Naive B cell (primary cell): ENCODE data around the gene SCUBE2. TPM values are rescaled to one million over a fixed set of nuclear protein-coding genes. Genes with fewer than 3 reads are reported as not detected.

Experiments used
- ATAC-seq, 2 donors: fragments of 150-1000 bp; cut with Tn5 transposase; 2 replicates each; pipeline ENCODE4 v1.10.0; 2021; ENCODE audit warnings: low read depth in 2 of 2, mild to moderate bottlenecking in 2 of 2, moderate library complexity in 2 of 2
- DNase-seq: peaks from one replicate; pipeline ENCODE4 v3.0.0; 2022
- H3K27ac Mint-ChIP-seq, 6 donors: one replicate each; pipeline ENCODE4 v1.8.0; 2020 to 2022; ENCODE audit warnings: mild to moderate bottlenecking in 6 of 6, mixed read lengths in 6 of 6, moderate library complexity in 5 of 6, inconsistent platforms in 2 of 6
- H3K27me3 Mint-ChIP-seq, 3 donors: one replicate each; pipeline ENCODE4 v1.8.0; 2021 to 2022; ENCODE audit warnings: mixed read lengths in 3 of 3, mild to moderate bottlenecking in 1 of 3
- H3K36me3 Mint-ChIP-seq, 2 donors: one replicate each; pipeline ENCODE4 v1.8.0; 2020 to 2022; ENCODE audit warnings: mixed read lengths in 2 of 2, inconsistent platforms in 1 of 2, mild to moderate bottlenecking in 1 of 2
- H3K4me1 Mint-ChIP-seq, 3 donors: one replicate each; pipeline ENCODE4 v1.8.0; 2020 to 2022; ENCODE audit warnings: mixed read lengths in 3 of 3, inconsistent platforms in 1 of 3, mild to moderate bottlenecking in 1 of 3, moderate library complexity in 1 of 3
- H3K4me3 Mint-ChIP-seq, 8 donors: one replicate each; pipeline ENCODE4 v1.8.0; 2020 to 2022; ENCODE audit warnings: mild to moderate bottlenecking in 8 of 8, mixed read lengths in 8 of 8, moderate library complexity in 8 of 8, inconsistent platforms in 2 of 8
- H3K9me3 Mint-ChIP-seq, 7 donors: one replicate each; pipeline ENCODE4 v1.8.0; 2020 to 2022; ENCODE audit warnings: mixed read lengths in 7 of 7, mild to moderate bottlenecking in 5 of 7, inconsistent platforms in 2 of 7, moderate library complexity in 1 of 7
- polyA plus RNA-seq, 6 donors: library from polyadenylated mRNA; unstranded; fragments of 300-500 nt; fragmentation: Illumina TruSeq; gene quantifications; one replicate each; pipeline ENCODE4 v1.2.3, GENCODE V29; 2021; ENCODE audit warnings: low read depth in 6 of 6

SCUBE2 gene
- polyA plus RNA-seq, 6 donors from 2014 or later: not detected

- H3K9me3 Mint-ChIP-seq: no peaks in the 10 kb centered on the region
- H3K27me3 Mint-ChIP-seq: peaks cover 32 to 58% (median 54%) of the 10 kb centered on the region in 3 donors
- ATAC-seq (no peak), DNase-seq (no peak)
- H3K4me3 Mint-ChIP-seq: no peak overlapping the region
- peaks cover 0 to 4% (median 0%) of the 10 kb centered on the region in 3 donors for H3K4me1 Mint-ChIP-seq
- H3K27ac Mint-ChIP-seq: no peak overlapping the region
- peaks cover 0 to 4% of the 10 kb centered on the region in 2 donors for H3K36me3 Mint-ChIP-seq
Measured at GRCh38 chr11:9096427-9096826, 5.0 kb upstream of the SCUBE2 start.

DNA sequence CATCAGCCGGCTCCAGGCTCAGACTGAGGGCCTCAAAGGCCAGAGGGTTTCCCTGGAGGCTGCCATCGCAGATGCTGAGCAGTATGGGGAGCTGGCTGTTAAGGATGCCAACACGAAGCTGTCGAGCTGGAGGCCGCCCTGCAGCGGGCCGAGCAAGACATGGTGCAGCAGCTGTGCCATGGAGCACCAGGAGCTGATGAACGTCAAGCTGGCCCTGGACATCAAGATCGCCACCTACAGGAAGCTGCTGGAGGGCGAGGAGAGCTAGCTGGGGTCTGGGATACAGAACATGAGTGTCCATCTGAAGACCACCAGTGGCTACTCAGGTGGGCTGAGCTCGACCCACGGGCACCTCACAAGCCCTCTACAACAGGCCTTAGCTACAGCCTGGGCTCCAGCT is 4.0 kb upstream of the SCUBE2 start:
- Mint-ChIP-seq H3K4me3 (no peak overlapping the region), H3K36me3 (peaks cover 0 to 4% of the 10 kb centered on the region in 2 donors)
- no peak for ATAC-seq

GRCh38 chr11:9094420-9094819 is 3.0 kb upstream of the SCUBE2 start:
- peaks cover 36 to 64% (median 57%) of the 10 kb centered on the region in 3 donors for H3K27me3 Mint-ChIP-seq
- no peak for DNase-seq

More for the DNA sequence above, 4.0 kb upstream of the SCUBE2 start:
- DNase-seq: no peak
- Mint-ChIP-seq H3K27ac (no peak overlapping the region), H3K4me1 (peaks cover 0 to 8% (median 3%) of the 10 kb centered on the region in 3 donors), H3K27me3 (peaks cover 32 to 56% (median 53%) of the 10 kb centered on the region in 3 donors), H3K9me3 (no peaks in the 10 kb centered on the region)

DNA sequence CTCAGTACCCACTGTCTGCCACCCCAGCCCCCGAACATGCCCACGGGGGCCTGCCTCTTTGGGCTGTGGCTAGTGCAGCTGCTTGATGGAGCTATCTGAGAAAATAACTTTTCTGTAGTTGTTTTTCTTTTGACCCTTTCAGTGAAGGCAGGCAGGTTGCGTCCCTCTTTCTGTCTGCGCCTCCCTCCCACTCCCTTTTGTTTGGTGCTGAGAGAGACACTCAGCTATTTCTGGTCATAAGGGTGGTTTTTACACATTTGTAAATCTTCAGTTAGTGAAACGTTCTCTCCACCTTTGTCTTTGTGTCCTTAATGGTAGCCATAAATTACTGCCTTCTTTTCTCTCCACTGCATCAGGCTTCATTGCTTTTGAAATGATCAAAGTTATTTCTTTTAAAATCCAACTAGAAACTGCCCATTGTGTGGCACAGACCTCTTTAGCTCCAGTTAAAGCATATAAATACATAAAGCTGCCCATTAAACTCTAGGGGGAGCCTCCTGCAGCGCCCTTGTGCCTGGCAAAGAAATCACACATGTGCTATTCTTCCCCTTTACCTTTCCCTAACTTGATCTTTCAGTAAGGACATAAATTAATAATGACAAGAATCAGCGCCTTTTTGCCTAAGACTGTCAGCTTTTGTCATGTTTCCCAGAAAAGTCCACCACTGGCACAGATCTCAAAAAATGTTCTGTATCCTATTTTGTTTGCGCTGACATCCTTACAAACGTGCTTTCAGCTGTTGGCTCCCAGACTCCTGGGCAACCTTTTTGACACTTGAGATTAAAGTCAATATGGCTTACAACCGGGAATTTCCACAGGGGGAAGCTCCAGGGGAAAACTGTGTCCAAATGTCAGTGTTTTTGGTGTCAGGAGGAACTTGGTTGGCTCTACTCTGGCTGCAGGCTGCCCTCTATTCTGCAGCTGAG is 1.7 kb upstream of the SCUBE2 start:
- peaks cover 49 to 73% (median 70%) of the 10 kb centered on the region in 3 donors for H3K27me3 Mint-ChIP-seq
- no peaks in the 10 kb centered on the region for H3K9me3 Mint-ChIP-seq
- H3K36me3 Mint-ChIP-seq: peaks cover 0 to 4% of the 10 kb centered on the region in 2 donors
- H3K4me3 Mint-ChIP-seq: peak overlapping the region in 7 of 8 donors; percentile 23 to 83 (median 53)
- peaks cover 0 to 12% (median 5%) of the 10 kb centered on the region in 3 donors for H3K4me1 Mint-ChIP-seq
- DNase-seq: no peak
- no peak for ATAC-seq
- H3K27ac Mint-ChIP-seq: peak overlapping the region in 1 of 6 donors; percentile 27

More at GRCh38 chr11:9094420-9094819, 3.0 kb upstream of the SCUBE2 start:
- no peak overlapping the region for H3K4me3 Mint-ChIP-seq
- H3K36me3 Mint-ChIP-seq: peaks cover 0 to 4% of the 10 kb centered on the region in 2 donors
- H3K9me3 Mint-ChIP-seq: no peaks in the 10 kb centered on the region
- no peak for ATAC-seq
- H3K4me1 Mint-ChIP-seq: peaks cover 0 to 12% (median 5%) of the 10 kb centered on the region in 3 donors
- H3K27ac Mint-ChIP-seq: no peak overlapping the region

GRCh38 chr11:9092072-9092471 is 673 bp upstream of the SCUBE2 start:
- ATAC-seq (no peak), DNase-seq (no peak)
- Mint-ChIP-seq H3K4me3 (peak overlapping the region; percentile 23 to 83 (median 54)), H3K27me3 (peaks cover 59 to 82% (median 77%) of the 10 kb centered on the region in 3 donors), H3K27ac (no peak overlapping the region), H3K9me3 (no peaks in the 10 kb centered on the region), H3K4me1 (peaks cover 0 to 12% (median 5%) of the 10 kb centered on the region in 3 donors), H3K36me3 (peaks cover 0 to 4% of the 10 kb centered on the region in 2 donors)

DNA sequence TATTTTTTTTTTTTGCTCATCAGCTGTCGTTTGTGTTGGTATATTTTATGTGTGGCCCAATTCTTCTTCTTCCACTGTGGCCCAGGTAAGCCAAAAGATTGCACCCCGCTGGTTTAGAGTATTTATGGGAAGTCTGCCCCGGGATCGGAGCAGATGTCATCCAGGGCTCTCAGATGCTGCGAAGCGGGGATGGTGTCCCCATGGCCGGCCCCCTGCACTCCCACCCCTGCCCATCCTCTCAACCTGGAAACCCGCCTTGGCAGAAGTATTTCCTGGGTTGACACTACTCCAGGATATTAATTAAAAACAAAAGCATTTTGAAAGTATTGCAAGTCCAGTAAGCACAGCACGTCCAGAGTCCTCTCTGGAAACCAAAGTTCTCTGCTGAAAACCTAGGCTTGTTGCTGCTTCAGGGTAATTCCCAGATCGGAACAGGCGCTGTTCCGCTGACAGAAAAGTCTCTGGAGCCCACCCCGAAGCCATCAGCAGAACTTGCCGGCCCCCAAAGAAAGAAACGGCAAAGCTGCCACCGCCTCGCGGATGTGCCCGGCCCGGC is 833 bp downstream of the SCUBE2 start:
- Mint-ChIP-seq H3K4me3 (peak overlapping the region in 7 of 8 donors; percentile 46 to 85 (median 78)), H3K4me1 (peaks cover 0 to 12% (median 5%) of the 10 kb centered on the region in 3 donors), H3K27ac (no peak overlapping the region), H3K36me3 (peaks cover 0 to 4% of the 10 kb centered on the region in 2 donors), H3K9me3 (no peaks in the 10 kb centered on the region), H3K27me3 (peaks cover 66 to 76% (median 72%) of the 10 kb centered on the region in 3 donors)
- DNase-seq: no peak
- ATAC-seq: no peak

- DNase-seq (no peak), ATAC-seq (no peak)
- Mint-ChIP-seq H3K27me3 (peaks cover 60 to 69% (median 63%) of the 10 kb centered on the region in 3 donors), H3K4me3 (peak overlapping the region in 2 of 8 donors; percentile 32 to 51), H3K27ac (no peak overlapping the region), H3K9me3 (no peaks in the 10 kb centered on the region), H3K4me1 (peaks cover 0 to 12% (median 5%) of the 10 kb centered on the region in 3 donors), H3K36me3 (peaks cover 0 to 4% of the 10 kb centered on the region in 2 donors)
Measured at GRCh38 chr11:9089636-9090035, 1.8 kb downstream of the SCUBE2 start.

GRCh38 chr11:9089061-9089460 is 2.3 kb downstream of the SCUBE2 start:
- Mint-ChIP-seq H3K9me3 (no peaks in the 10 kb centered on the region), H3K4me3 (peak overlapping the region in 1 of 8 donors; percentile 30), H3K27ac (peak overlapping the region in 1 of 6 donors; percentile 70), H3K36me3 (peaks cover 0 to 2% of the 10 kb centered on the region in 2 donors), H3K27me3 (peaks cover 57 to 63% (median 58%) of the 10 kb centered on the region in 3 donors), H3K4me1 (peaks cover 0 to 12% (median 5%) of the 10 kb centered on the region in 3 donors)
- DNase-seq (no peak), ATAC-seq (no peak)

- no peaks in the 10 kb centered on the region for H3K36me3 Mint-ChIP-seq
- H3K9me3 Mint-ChIP-seq: no peaks in the 10 kb centered on the region
- peak overlapping the region in 1 of 6 donors; percentile 30 for H3K27ac Mint-ChIP-seq
- peaks cover 7 to 26% (median 10%) of the 10 kb centered on the region in 3 donors for H3K27me3 Mint-ChIP-seq
- H3K4me1 Mint-ChIP-seq: no peaks in the 10 kb centered on the region
- no peak overlapping the region for H3K4me3 Mint-ChIP-seq
- ATAC-seq: no peak
- no peak for DNase-seq
Measured at GRCh38 chr11:9082575-9082974, 8.8 kb downstream of the SCUBE2 start.

- Mint-ChIP-seq H3K36me3 (no peaks in the 10 kb centered on the region), H3K9me3 (no peaks in the 10 kb centered on the region), H3K27me3 (peaks cover under 1 to 26% (median 5%) of the 10 kb centered on the region in 3 donors), H3K4me1 (no peaks in the 10 kb centered on the region), H3K4me3 (no peak overlapping the region), H3K27ac (no peak overlapping the region)
- no peak for DNase-seq
- no peak for ATAC-seq
Measured at GRCh38 chr11:9081153-9081552, 10.2 kb downstream of the SCUBE2 start.

GRCh38 chr11:9078113-9079086 is 13.0 kb downstream of the SCUBE2 start:
- DNase-seq (no peak), ATAC-seq (no peak)
- Mint-ChIP-seq H3K4me3 (no peak overlapping the region), H3K4me1 (no peaks in the 10 kb centered on the region), H3K27ac (peak overlapping the region in 1 of 6 donors; percentile 54), H3K36me3 (no peaks in the 10 kb centered on the region), H3K9me3 (no peaks in the 10 kb centered on the region), H3K27me3 (peaks cover 6 to 26% (median 21%) of the 10 kb centered on the region in 3 donors)

GRCh38 chr11:9077164-9077563 is 14.2 kb downstream of the SCUBE2 start:
- Mint-ChIP-seq H3K9me3 (no peaks in the 10 kb centered on the region), H3K36me3 (no peaks in the 10 kb centered on the region), H3K27me3 (peaks cover 16 to 30% (median 17%) of the 10 kb centered on the region in 3 donors), H3K4me1 (no peaks in the 10 kb centered on the region), H3K27ac (peak overlapping the region in 1 of 6 donors; percentile 67), H3K4me3 (no peak overlapping the region)
- no peak for ATAC-seq
- no peak for DNase-seq
